Gastroesophageal sphincter (tissue), 3 donors: ENCODE data around the gene KDM4E.

Experiments
- POLR2A ChIP-seq, 2 donors: fragments of 450-650 bp; IDR thresholded peaks; one replicate each; pipeline ENCODE4 v1.6.1; 2017; ENCODE audit warnings: antibody characterized with exemption in 2 of 2, mild to moderate bottlenecking in 2 of 2, moderate library complexity in 1 of 2
- TF ChIP-seq, protein P1 (sequence below), 4 experiments: fragments of 200-600 bp in 2 of 4; fragments of 450-650 bp in 2 of 4; sonication (generic) in 1 of 4; IDR thresholded peaks; one replicate each; pipeline ENCODE4 v1.5.1; 2017 to 2019; ENCODE audit warnings: antibody characterized with exemption in 4 of 4, mild to moderate bottlenecking in 2 of 4, moderate library complexity in 2 of 4

DNA sequence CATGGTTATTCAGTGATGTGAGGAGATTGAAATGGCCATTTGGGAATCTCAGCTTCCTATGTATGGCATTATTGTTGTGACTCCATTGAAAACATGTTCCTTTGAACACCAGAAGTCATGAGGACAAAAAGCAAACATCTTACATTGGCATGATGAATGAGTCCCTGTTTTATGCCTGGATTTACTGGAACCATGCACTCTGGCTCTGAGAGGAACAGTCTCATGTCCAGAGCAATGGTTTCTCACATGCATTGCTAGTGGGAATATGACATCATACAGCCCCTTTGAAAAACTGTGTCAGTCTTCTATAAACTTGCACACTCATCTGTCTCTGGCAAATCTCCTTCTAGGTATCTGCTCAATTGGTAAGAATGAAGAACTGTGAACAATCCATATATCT lies 20.8 kb downstream of the KDM4E start:
- TF ChIP-seq POLR2A (IDR thresholded peaks at IDR 0.05), result no peak
- TF ChIP-seq, protein P1, sequence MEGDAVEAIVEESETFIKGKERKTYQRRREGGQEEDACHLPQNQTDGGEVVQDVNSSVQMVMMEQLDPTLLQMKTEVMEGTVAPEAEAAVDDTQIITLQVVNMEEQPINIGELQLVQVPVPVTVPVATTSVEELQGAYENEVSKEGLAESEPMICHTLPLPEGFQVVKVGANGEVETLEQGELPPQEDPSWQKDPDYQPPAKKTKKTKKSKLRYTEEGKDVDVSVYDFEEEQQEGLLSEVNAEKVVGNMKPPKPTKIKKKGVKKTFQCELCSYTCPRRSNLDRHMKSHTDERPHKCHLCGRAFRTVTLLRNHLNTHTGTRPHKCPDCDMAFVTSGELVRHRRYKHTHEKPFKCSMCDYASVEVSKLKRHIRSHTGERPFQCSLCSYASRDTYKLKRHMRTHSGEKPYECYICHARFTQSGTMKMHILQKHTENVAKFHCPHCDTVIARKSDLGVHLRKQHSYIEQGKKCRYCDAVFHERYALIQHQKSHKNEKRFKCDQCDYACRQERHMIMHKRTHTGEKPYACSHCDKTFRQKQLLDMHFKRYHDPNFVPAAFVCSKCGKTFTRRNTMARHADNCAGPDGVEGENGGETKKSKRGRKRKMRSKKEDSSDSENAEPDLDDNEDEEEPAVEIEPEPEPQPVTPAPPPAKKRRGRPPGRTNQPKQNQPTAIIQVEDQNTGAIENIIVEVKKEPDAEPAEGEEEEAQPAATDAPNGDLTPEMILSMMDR (IDR thresholded peaks at IDR 0.05), result no peak
